Naive thymus-derived CD8-positive, alpha-beta T cell (primary cell): ENCODE results near the gene FBH1. TPM values are rescaled to one million over a fixed set of nuclear protein-coding genes. Genes with fewer than 3 reads are reported as not detected.

ENCODE experiments used
- ATAC-seq, 2 donors: fragments of 150-1000 bp; cut with Tn5 transposase in 1 of 2; sonication (Bioruptor Pico), chemical (Tn5 transposase) in 1 of 2; 1 replicate in 1 of 2; 2 replicates in 1 of 2; pipeline ENCODE4 v1.10.0; 2021; ENCODE audit warnings: mild to moderate bottlenecking in 2 of 2, moderate library complexity in 2 of 2
- POLR2A ChIA-PET: fragments of 350-600 bp; sonication (Branson Sonifier 250); formaldehyde crosslinking; loops from one replicate; lab custom pipeline; 2021; ENCODE audit warnings: antibody characterized with exemption; lab: Charles Lee
- DNase-seq, 10 donors: peaks; one replicate each; pipeline versions ENCODE4 v3.0.0 to v3.0.0-alpha.2; 2020 to 2022
- H3K27ac Mint-ChIP-seq, 10 donors: one replicate each; pipeline ENCODE4 v1.8.0; 2020 to 2022; ENCODE audit warnings: mild to moderate bottlenecking in 10 of 10, mixed read lengths in 10 of 10, moderate library complexity in 4 of 10, inconsistent platforms in 1 of 10
- H3K27me3 Mint-ChIP-seq, 5 donors: one replicate each; pipeline ENCODE4 v1.8.0; 2021 to 2022; ENCODE audit warnings: mixed read lengths in 5 of 5
- H3K36me3 Mint-ChIP-seq, 3 donors: one replicate each; pipeline ENCODE4 v1.8.0; 2020 to 2022; ENCODE audit warnings: mixed read lengths in 3 of 3, mild to moderate bottlenecking in 2 of 3, inconsistent platforms in 1 of 3
- H3K4me1 Mint-ChIP-seq, 4 donors: one replicate each; pipeline ENCODE4 v1.8.0; 2021 to 2022; ENCODE audit warnings: mixed read lengths in 4 of 4
- H3K4me3 Mint-ChIP-seq, 10 donors: one replicate each; pipeline ENCODE4 v1.8.0; 2020 to 2022; ENCODE audit warnings: mild to moderate bottlenecking in 10 of 10, mixed read lengths in 10 of 10, moderate library complexity in 6 of 10, inconsistent platforms in 1 of 10
- H3K9me3 Mint-ChIP-seq, 9 donors: one replicate each; pipeline ENCODE4 v1.8.0; 2020 to 2022; ENCODE audit warnings: mixed read lengths in 9 of 9, mild to moderate bottlenecking in 3 of 9, inconsistent platforms in 1 of 9, moderate library complexity in 1 of 9
- polyA plus RNA-seq, 3 donors: library from polyadenylated mRNA; unstranded; fragments of 300-500 nt; fragmentation: Illumina TruSeq; gene quantifications; one replicate each; pipeline ENCODE4 v1.2.3, GENCODE V29; 2021
- total RNA-seq, 8 experiments: library from RNA in 2 of 8; stranded (reverse) in 2 of 8; gene quantifications; one replicate each; pipeline ENCODE4 v1.2.3 and lab custom pipeline; 2021 to 2026

FBH1 gene
- total and polyA plus RNA-seq, 5 experiments from 2014 or later: 48.4 to 94.1 (median 76.5) TPM

GRCh38 chr10:5968037-5968680 lies 78.1 kb downstream of the FBH1 start:
- Mint-ChIP-seq H3K4me3 (no peak overlapping the region), H3K27ac (no peak overlapping the region), H3K36me3 (peaks cover 0 to 12% (median 2%) of the 10 kb centered on the region in 3 donors), H3K4me1 (peaks cover 3 to 21% (median 7%) of the 10 kb centered on the region in 4 donors), H3K27me3 (no peaks in the 10 kb centered on the region), H3K9me3 (no peaks in the 10 kb centered on the region)
- no peak for DNase-seq
- POLR2A ChIA-PET: interaction anchor here (1.4 kb wide), 1 partner anchor 9 kb away, joined by 3 read pairs; the partner anchor contains the start of gene IL15RA
- ATAC-seq: no peak

- no peak overlapping the region for H3K27ac Mint-ChIP-seq
- H3K27me3 Mint-ChIP-seq: no peaks in the 10 kb centered on the region
- H3K9me3 Mint-ChIP-seq: no peaks in the 10 kb centered on the region
- peaks cover 0 to 8% (median 2%) of the 10 kb centered on the region in 3 donors for H3K36me3 Mint-ChIP-seq
- peaks cover 3 to 24% (median 7%) of the 10 kb centered on the region in 4 donors for H3K4me1 Mint-ChIP-seq
- POLR2A ChIA-PET: no interaction called here
- ATAC-seq: no peak
- H3K4me3 Mint-ChIP-seq: no peak overlapping the region
- DNase-seq: no peak
Measured at GRCh38 chr10:5968681-5969453, 78.8 kb downstream of the FBH1 start.

GRCh38 chr10:5970066-5970465 lies 80.0 kb downstream of the FBH1 start:
- peak overlapping the region in 1 of 10 donors; percentile 5 for H3K27ac Mint-ChIP-seq

GRCh38 chr10:5970527-5970926 lies 80.5 kb downstream of the FBH1 start:
- Mint-ChIP-seq H3K36me3 (peaks cover 0 to 5% (median 0%) of the 10 kb centered on the region in 3 donors), H3K27ac (peak overlapping the region in 1 of 10 donors; percentile 5), H3K9me3 (no peaks in the 10 kb centered on the region), H3K4me1 (peaks cover 3 to 35% (median 13%) of the 10 kb centered on the region in 4 donors), H3K27me3 (no peaks in the 10 kb centered on the region), H3K4me3 (no peak overlapping the region)
- ATAC-seq: no peak
- POLR2A ChIA-PET: no interaction called here
- no peak for DNase-seq

More at GRCh38 chr10:5970066-5970465, 80.0 kb downstream of the FBH1 start:
- POLR2A ChIA-PET: no interaction called here
- Mint-ChIP-seq H3K4me3 (no peak overlapping the region), H3K4me1 (peaks cover 3 to 30% (median 9%) of the 10 kb centered on the region in 4 donors), H3K27me3 (no peaks in the 10 kb centered on the region), H3K36me3 (peaks cover 0 to 7% (median 2%) of the 10 kb centered on the region in 3 donors), H3K9me3 (no peaks in the 10 kb centered on the region)
- no peak for ATAC-seq
- no peak for DNase-seq

- no peak for DNase-seq
- POLR2A ChIA-PET: no interaction called here
- peaks cover 6 to 42% (median 21%) of the 10 kb centered on the region in 4 donors for H3K4me1 Mint-ChIP-seq
- H3K36me3 Mint-ChIP-seq: peaks cover 0 to 5% (median 0%) of the 10 kb centered on the region in 3 donors
- H3K9me3 Mint-ChIP-seq: no peaks in the 10 kb centered on the region
- H3K27me3 Mint-ChIP-seq: no peaks in the 10 kb centered on the region
- peak overlapping the region in 4 of 10 donors; percentile 4 to 60 (median 40) for H3K27ac Mint-ChIP-seq
- peak overlapping the region in 1 of 10 donors; percentile 18 for H3K4me3 Mint-ChIP-seq
- ATAC-seq: no peak
Measured at GRCh38 chr10:5971315-5971832, 81.3 kb downstream of the FBH1 start.

GRCh38 chr10:5971886-5972285 lies 81.8 kb downstream of the FBH1 start:
- H3K4me1 Mint-ChIP-seq: peaks cover 8 to 46% (median 24%) of the 10 kb centered on the region in 4 donors
- DNase-seq (no peak), ATAC-seq (no peak)
- H3K27ac Mint-ChIP-seq: peak overlapping the region in 3 of 10 donors; percentile 31 to 60 (median 49)
- H3K36me3 Mint-ChIP-seq: peaks cover 0 to 3% (median 0%) of the 10 kb centered on the region in 3 donors
- H3K27me3 Mint-ChIP-seq: no peaks in the 10 kb centered on the region
- H3K9me3 Mint-ChIP-seq: no peaks in the 10 kb centered on the region
- POLR2A ChIA-PET: no interaction called here
- no peak overlapping the region for H3K4me3 Mint-ChIP-seq

- no peaks in the 10 kb centered on the region for H3K9me3 Mint-ChIP-seq
- DNase-seq (no peak), ATAC-seq (no peak)
- peak overlapping the region in 1 of 10 donors; percentile 1 for H3K27ac Mint-ChIP-seq
- no peaks in the 10 kb centered on the region for H3K27me3 Mint-ChIP-seq
- H3K36me3 Mint-ChIP-seq: peaks cover 0 to 3% (median 0%) of the 10 kb centered on the region in 3 donors
- H3K4me3 Mint-ChIP-seq: no peak overlapping the region
- POLR2A ChIA-PET: no interaction called here
- H3K4me1 Mint-ChIP-seq: peaks cover 8 to 47% (median 23%) of the 10 kb centered on the region in 4 donors
Measured at GRCh38 chr10:5973069-5973468, 83.0 kb downstream of the FBH1 start.

- ATAC-seq: peak; percentile 22 to 61
- no peaks in the 10 kb centered on the region for H3K36me3 Mint-ChIP-seq
- peak overlapping the region; percentile 84 to 98 (median 92) for H3K4me3 Mint-ChIP-seq
- H3K4me1 Mint-ChIP-seq: peaks cover 10 to 44% (median 24%) of the 10 kb centered on the region in 4 donors
- H3K27me3 Mint-ChIP-seq: peaks cover 0 to 1% (median 0%) of the 10 kb centered on the region in 5 donors
- POLR2A ChIA-PET: interaction anchor here (0.6 to 3.2 kb wide), 3 partner anchors 82 to 567 kb away, joined by 3 to 17 read pairs (median 3); partner anchors contain the start of genes ANKRD16 and FBH1
- DNase-seq: peak in 9 of 10 donors; percentile 29 to 70 (median 42)
- H3K27ac Mint-ChIP-seq: peak overlapping the region; percentile 41 to 93 (median 92)
- H3K9me3 Mint-ChIP-seq: no peaks in the 10 kb centered on the region
Measured at GRCh38 chr10:5975641-5976473, 85.8 kb downstream of the FBH1 start.

- DNase-seq: peak in 6 of 10 donors; percentile 9 to 29 (median 22)
- POLR2A ChIA-PET: interaction anchor here (0.5 to 3.2 kb wide), 6 partner anchors 10 to 301 kb away, joined by 3 to 17 read pairs (median 3); partner anchors contain the start of genes ANKRD16 and FBH1
- Mint-ChIP-seq H3K27me3 (peaks cover 0 to 1% (median 0%) of the 10 kb centered on the region in 5 donors), H3K27ac (peak overlapping the region; percentile 41 to 93 (median 92)), H3K4me3 (peak overlapping the region; percentile 88 to 98 (median 92)), H3K4me1 (peaks cover 10 to 34% (median 21%) of the 10 kb centered on the region in 4 donors), H3K9me3 (no peaks in the 10 kb centered on the region), H3K36me3 (no peaks in the 10 kb centered on the region)
- ATAC-seq: peak; percentile 26 to 33
Measured at GRCh38 chr10:5976512-5977470, 86.7 kb downstream of the FBH1 start.

GRCh38 chr10:5977471-5978229 lies 87.6 kb downstream of the FBH1 start, which contains the start of gene IL15RA:
IL15RA (minus strand) TSS chr10:5977543; CDS start chr10:5977492, 51 bp downstream.
- Mint-ChIP-seq H3K36me3 (no peaks in the 10 kb centered on the region), H3K27me3 (peaks cover 0 to 1% (median 0%) of the 10 kb centered on the region in 5 donors), H3K27ac (peak within 1 kb of the TSS; percentile 63 to 93 (median 92)), H3K9me3 (no peaks in the 10 kb centered on the region), H3K4me1 (peaks cover 7 to 30% (median 18%) of the 10 kb centered on the region in 4 donors), H3K4me3 (peak within 1 kb of the TSS; percentile 88 to 98 (median 92))
- DNase-seq: peak; percentile 61 to 87 (median 71)
- POLR2A ChIA-PET: interaction anchor here (0.8 to 3.2 kb wide), 5 partner anchors 11 to 109 kb away, joined by 3 to 17 read pairs (median 3); partner anchors contain the start of genes ANKRD16 and FBH1
- peak; percentile 74 to 80 for ATAC-seq
